GM23338 (cell line): ENCODE measurements around the gene ATF1. TPM values are rescaled to one million over a fixed set of nuclear protein-coding genes. Genes with fewer than 3 reads are reported as not detected.

Experiments used
- ATAC-seq: fragments of 200-7000 bp; cut with Tn5 transposase; 3 replicates; pipeline ENCODE4 v1.9.1; 2020
- DNase-seq: peaks from one replicate; pipeline ENCODE4 v3.0.0-alpha.2; 2015; ENCODE audit warnings: low spot score
- H2AFZ ChIP-seq: fragments of 200-600 bp; sonication (generic); 2 replicates; pipeline ENCODE4 v1.8.0; 2016; ENCODE audit warnings: antibody characterized with exemption, mild to moderate bottlenecking, moderate library complexity
- H3F3A ChIP-seq: fragments of 200-600 bp; sonication (generic); replicated peaks from 2 replicates; pipeline ENCODE4 v1.8.0; 2017; ENCODE audit warnings: antibody characterized with exemption, mixed run types, low read depth
- H3K27ac ChIP-seq: fragments of 200-600 bp; sonication (generic); 2 replicates; pipeline ENCODE4 v1.6.1; 2016; ENCODE audit warnings: low read depth
- H3K27me3 ChIP-seq: fragments of 200-600 bp; sonication (generic); 2 replicates; pipeline ENCODE4 v1.8.0; 2016; ENCODE audit warnings: mild to moderate bottlenecking, mixed run types, moderate library complexity; ENCODE audit not compliant: insufficient read depth
- H3K36me3 ChIP-seq: fragments of 200-600 bp; sonication (generic); 2 replicates; pipeline ENCODE4 v1.8.0; 2016; ENCODE audit warnings: mild to moderate bottlenecking; ENCODE audit not compliant: insufficient read depth
- H3K4me1 ChIP-seq: fragments of 200-600 bp; sonication (generic); 2 replicates; pipeline ENCODE4 v1.8.0; 2016; ENCODE audit warnings: mild to moderate bottlenecking, moderate library complexity; ENCODE audit not compliant: insufficient read depth
- H3K4me2 ChIP-seq: fragments of 200-600 bp; sonication (generic); 2 replicates; pipeline ENCODE4 v1.7.1; 2017; ENCODE audit warnings: mixed run types
- H3K4me3 ChIP-seq: fragments of 200-600 bp; sonication (generic); 2 replicates; pipeline ENCODE4 v1.6.1; 2016; ENCODE audit warnings: mixed run types
- H3K79me2 ChIP-seq: fragments of 200-600 bp; sonication (generic); replicated peaks from 2 replicates; pipeline ENCODE4 v1.8.0; 2017; ENCODE audit warnings: mild to moderate bottlenecking; ENCODE audit not compliant: insufficient read depth
- H3K9me2 ChIP-seq: fragments of 200-600 bp; sonication (generic); 2 replicates; pipeline ENCODE4 v1.8.0; 2017; ENCODE audit not compliant: insufficient read depth
- H4K20me1 ChIP-seq: fragments of 200-600 bp; sonication (generic); replicated peaks from 2 replicates; pipeline ENCODE4 v1.8.0; 2017; ENCODE audit warnings: mild to moderate bottlenecking; ENCODE audit not compliant: insufficient read depth
- H3K27ac Mint-ChIP-seq: 2 replicates; pipeline ENCODE4 v1.8.0; 2020; ENCODE audit warnings: inconsistent platforms, mild to moderate bottlenecking, moderate library complexity, mixed read lengths
- H3K27me3 Mint-ChIP-seq: 3 replicates; pipeline ENCODE4 v1.8.0; 2022; ENCODE audit warnings: low read depth, mild to moderate bottlenecking, moderate library complexity, mixed read lengths, inconsistent platforms; ENCODE audit not compliant: insufficient read depth, poor library complexity
- H3K36me3 Mint-ChIP-seq: 3 replicates; pipeline ENCODE4 v1.8.0; 2021; ENCODE audit warnings: low read depth, mild to moderate bottlenecking, inconsistent platforms, moderate library complexity, mixed read lengths
- H3K4me1 Mint-ChIP-seq: 3 replicates; pipeline ENCODE4 v1.8.0; 2020; ENCODE audit warnings: mild to moderate bottlenecking, inconsistent platforms, mixed read lengths
- H3K4me3 Mint-ChIP-seq: 3 replicates; pipeline ENCODE4 v1.8.0; 2021; ENCODE audit warnings: moderate library complexity, mild to moderate bottlenecking, inconsistent platforms, mixed read lengths
- H3K9me3 Mint-ChIP-seq: 3 replicates; pipeline ENCODE4 v1.8.0; 2020; ENCODE audit warnings: moderate library complexity, mild to moderate bottlenecking, inconsistent platforms, mixed read lengths
- CREB1 ChIP-seq: fragments of 250-450 bp; sonication (Bioruptor Pico); IDR thresholded peaks from 2 replicates; pipeline ENCODE4 v1.5.0; 2020; ENCODE audit warnings: low read depth, mild to moderate bottlenecking, moderate library complexity
- CTCF ChIP-seq, 2 experiments: fragments of 200-600 bp in 1 of 2; sonication (generic) in 1 of 2; conservative IDR thresholded peaks; 2 replicates each; pipeline versions ENCODE4 v1.5.1 to v1.6.1; 2016 to 2017; ENCODE audit warnings: antibody characterized with exemption in 2 of 2, low read depth in 2 of 2, mild to moderate bottlenecking in 2 of 2, moderate library complexity in 1 of 2
- ETS1 ChIP-seq: IDR thresholded peaks from 2 replicates; pipeline ENCODE4 v1.6.1; 2016; ENCODE audit warnings: antibody characterized with exemption
- EZH2 ChIP-seq: fragments of 200-600 bp; sonication (generic); IDR thresholded peaks from one replicate; pipeline ENCODE4 v1.8.0; 2017; ENCODE audit warnings: antibody characterized with exemption, mild to moderate bottlenecking, low read depth; ENCODE audit not compliant: unreplicated experiment
- JUNB ChIP-seq: IDR thresholded peaks from one replicate; pipeline ENCODE4 v1.6.1; 2016; ENCODE audit warnings: antibody characterized with exemption; ENCODE audit not compliant: unreplicated experiment
- POLR2AphosphoS5 ChIP-seq: IDR thresholded peaks from 2 replicates; pipeline ENCODE4 v1.6.1; 2016; ENCODE audit warnings: antibody characterized with exemption, low read depth
- STAT1 ChIP-seq: IDR thresholded peaks from one replicate; pipeline ENCODE4 v1.6.1; 2016; ENCODE audit warnings: antibody characterized with exemption; ENCODE audit not compliant: unreplicated experiment
- ZNF114 ChIP-seq: fragments of 250-450 bp; sonication (Bioruptor Pico); IDR thresholded peaks from 2 replicates; pipeline ENCODE4 v1.5.0; 2020; ENCODE audit warnings: mild to moderate bottlenecking, moderate library complexity
- ZNF331 ChIP-seq: fragments of 250-450 bp; sonication (Bioruptor Pico); IDR thresholded peaks from 2 replicates; pipeline ENCODE4 v1.5.0; 2020; ENCODE audit warnings: low read depth, mild to moderate bottlenecking, moderate library complexity
- polyA plus RNA-seq: library from polyadenylated mRNA; unstranded; fragments of >200 nt; fragmentation: Nextera tagmentation; extraction: Ambion mirVana; gene quantifications from 2 replicates; pipeline ENCODE4 v1.2.1, GENCODE V29; 2016
- total RNA-seq: library from RNA; depleted of rRNA; stranded (reverse); fragments of >200 nt; shearing (Covaris generic); gene quantifications from 2 replicates; pipeline ENCODE4 v1.2.3, GENCODE V29; 2014
- TF ChIP-seq, protein P1 (sequence below): IDR thresholded peaks from one replicate; pipeline ENCODE4 v1.6.1; 2018; ENCODE audit warnings: antibody characterized with exemption; ENCODE audit not compliant: unreplicated experiment

The ATF1 gene
- total and polyA plus RNA-seq, 2 experiments from 2014 or later: 17.5 to 22.7 TPM

GRCh38 chr12:50824914-50825313, 61.0 kb downstream of the ATF1 start (continued):
- TF ChIP-seq CTCF (conservative IDR thresholded peaks at IDR 0.05; ENCODE audit: low read depth in 2 of 2): no peak
- TF ChIP-seq POLR2AphosphoS5: no peak
- no peak for TF ChIP-seq JUNB
- TF ChIP-seq ETS1: no peak
- TF ChIP-seq ZNF114 (CRISPR knock-in tag): no peak
- no peak for TF ChIP-seq EZH2

DNA sequence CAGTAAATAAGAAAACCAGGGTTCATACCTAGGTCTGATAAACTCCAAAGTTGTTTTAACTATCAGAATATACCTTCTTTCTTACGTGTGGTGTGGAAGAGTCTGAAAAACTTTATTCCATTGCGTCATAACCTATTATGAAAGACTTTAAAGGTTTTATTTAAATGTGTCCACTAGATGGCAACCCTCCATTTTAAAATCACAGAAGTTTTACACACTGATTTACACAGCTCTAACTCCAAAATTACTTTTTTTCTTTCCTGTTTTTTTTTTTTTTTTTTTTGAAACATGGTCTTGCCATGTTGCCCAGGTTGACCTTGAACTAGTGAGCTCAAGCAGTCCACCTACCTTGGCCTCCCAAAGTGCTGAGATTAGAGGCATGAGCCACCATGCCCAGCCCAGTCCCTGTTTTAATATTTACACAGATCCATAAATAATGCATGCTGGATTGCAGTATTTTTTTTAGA, 61.5 kb downstream of the ATF1 start:
- DNase-seq: peak; percentile 63
- Histone ChIP-seq H4K20me1 (no peaks in the 10 kb centered on the region), H3K9me2 (no peaks in the 10 kb centered on the region), H3K4me3 (no peak overlapping the region), H3K4me1 (no peaks in the 10 kb centered on the region), H3K36me3 (no peaks in the 10 kb centered on the region), H3K79me2 (no peaks in the 10 kb centered on the region), H3K4me2 (no peak overlapping the region), H3K27me3 (no peaks in the 10 kb centered on the region), H3K27ac (no peak overlapping the region), H2AFZ (no peak overlapping the region), H3F3A (no peaks in the 10 kb centered on the region)
- H3K27ac Mint-ChIP-seq: peak overlapping the region; percentile 64; the same call in 1 of the 2 replicates
- ATAC-seq: peak; percentile 47; the same call in 2 of the 3 replicates
- H3K36me3 Mint-ChIP-seq: no peaks in the 10 kb centered on the region
- TF ChIP-seq CTCF (conservative IDR thresholded peaks at IDR 0.05; ENCODE audit: low read depth in 2 of 2) (peak in 1 of 2 experiments; percentile 56; a peak in 3 of 4 replicates), CREB1 (no peak), ZNF331 (CRISPR knock-in tag) (no peak), ZNF114 (CRISPR knock-in tag) (no peak)
- peaks cover 2% of the 10 kb centered on the region; the same call in 1 of the 3 replicates for H3K4me1 Mint-ChIP-seq
- no peaks in the 10 kb centered on the region for H3K9me3 Mint-ChIP-seq
- peaks cover 2% of the 10 kb centered on the region for H3K27me3 Mint-ChIP-seq
- no peak overlapping the region for H3K4me3 Mint-ChIP-seq

GRCh38 chr12:50828121-50828520, 64.2 kb downstream of the ATF1 start:
- no peak for ATAC-seq
- no peak overlapping the region for H3K27ac ChIP-seq
- H3K27me3 Mint-ChIP-seq: peaks cover 2% of the 10 kb centered on the region
- H3K4me1 ChIP-seq: no peaks in the 10 kb centered on the region
- peaks cover 2% of the 10 kb centered on the region; the same call in 1 of the 3 replicates for H3K4me1 Mint-ChIP-seq
- H3F3A ChIP-seq: no peaks in the 10 kb centered on the region
- no peak overlapping the region for H3K4me3 Mint-ChIP-seq
- H3K9me3 Mint-ChIP-seq: peaks cover 7% of the 10 kb centered on the region
- no peaks in the 10 kb centered on the region for H4K20me1 ChIP-seq
- no peaks in the 10 kb centered on the region for H3K36me3 Mint-ChIP-seq
- TF ChIP-seq STAT1 (no peak), ZNF331 (CRISPR knock-in tag) (no peak)
- TF ChIP-seq, protein P1, sequence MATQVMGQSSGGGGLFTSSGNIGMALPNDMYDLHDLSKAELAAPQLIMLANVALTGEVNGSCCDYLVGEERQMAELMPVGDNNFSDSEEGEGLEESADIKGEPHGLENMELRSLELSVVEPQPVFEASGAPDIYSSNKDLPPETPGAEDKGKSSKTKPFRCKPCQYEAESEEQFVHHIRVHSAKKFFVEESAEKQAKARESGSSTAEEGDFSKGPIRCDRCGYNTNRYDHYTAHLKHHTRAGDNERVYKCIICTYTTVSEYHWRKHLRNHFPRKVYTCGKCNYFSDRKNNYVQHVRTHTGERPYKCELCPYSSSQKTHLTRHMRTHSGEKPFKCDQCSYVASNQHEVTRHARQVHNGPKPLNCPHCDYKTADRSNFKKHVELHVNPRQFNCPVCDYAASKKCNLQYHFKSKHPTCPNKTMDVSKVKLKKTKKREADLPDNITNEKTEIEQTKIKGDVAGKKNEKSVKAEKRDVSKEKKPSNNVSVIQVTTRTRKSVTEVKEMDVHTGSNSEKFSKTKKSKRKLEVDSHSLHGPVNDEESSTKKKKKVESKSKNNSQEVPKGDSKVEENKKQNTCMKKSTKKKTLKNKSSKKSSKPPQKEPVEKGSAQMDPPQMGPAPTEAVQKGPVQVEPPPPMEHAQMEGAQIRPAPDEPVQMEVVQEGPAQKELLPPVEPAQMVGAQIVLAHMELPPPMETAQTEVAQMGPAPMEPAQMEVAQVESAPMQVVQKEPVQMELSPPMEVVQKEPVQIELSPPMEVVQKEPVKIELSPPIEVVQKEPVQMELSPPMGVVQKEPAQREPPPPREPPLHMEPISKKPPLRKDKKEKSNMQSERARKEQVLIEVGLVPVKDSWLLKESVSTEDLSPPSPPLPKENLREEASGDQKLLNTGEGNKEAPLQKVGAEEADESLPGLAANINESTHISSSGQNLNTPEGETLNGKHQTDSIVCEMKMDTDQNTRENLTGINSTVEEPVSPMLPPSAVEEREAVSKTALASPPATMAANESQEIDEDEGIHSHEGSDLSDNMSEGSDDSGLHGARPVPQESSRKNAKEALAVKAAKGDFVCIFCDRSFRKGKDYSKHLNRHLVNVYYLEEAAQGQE: no peak
- H3K27ac Mint-ChIP-seq: no peak overlapping the region
- no peaks in the 10 kb centered on the region for H3K79me2 ChIP-seq
- no peak overlapping the region for H3K4me3 ChIP-seq
- DNase-seq: no peak
- no peak overlapping the region for H3K4me2 ChIP-seq
- no peaks in the 10 kb centered on the region for H3K27me3 ChIP-seq
- no peaks in the 10 kb centered on the region for H3K9me2 ChIP-seq
- H2AFZ ChIP-seq: no peak overlapping the region
- H3K36me3 ChIP-seq: no peaks in the 10 kb centered on the region
